ENCODE data around the gene LCN12.

DNA sequence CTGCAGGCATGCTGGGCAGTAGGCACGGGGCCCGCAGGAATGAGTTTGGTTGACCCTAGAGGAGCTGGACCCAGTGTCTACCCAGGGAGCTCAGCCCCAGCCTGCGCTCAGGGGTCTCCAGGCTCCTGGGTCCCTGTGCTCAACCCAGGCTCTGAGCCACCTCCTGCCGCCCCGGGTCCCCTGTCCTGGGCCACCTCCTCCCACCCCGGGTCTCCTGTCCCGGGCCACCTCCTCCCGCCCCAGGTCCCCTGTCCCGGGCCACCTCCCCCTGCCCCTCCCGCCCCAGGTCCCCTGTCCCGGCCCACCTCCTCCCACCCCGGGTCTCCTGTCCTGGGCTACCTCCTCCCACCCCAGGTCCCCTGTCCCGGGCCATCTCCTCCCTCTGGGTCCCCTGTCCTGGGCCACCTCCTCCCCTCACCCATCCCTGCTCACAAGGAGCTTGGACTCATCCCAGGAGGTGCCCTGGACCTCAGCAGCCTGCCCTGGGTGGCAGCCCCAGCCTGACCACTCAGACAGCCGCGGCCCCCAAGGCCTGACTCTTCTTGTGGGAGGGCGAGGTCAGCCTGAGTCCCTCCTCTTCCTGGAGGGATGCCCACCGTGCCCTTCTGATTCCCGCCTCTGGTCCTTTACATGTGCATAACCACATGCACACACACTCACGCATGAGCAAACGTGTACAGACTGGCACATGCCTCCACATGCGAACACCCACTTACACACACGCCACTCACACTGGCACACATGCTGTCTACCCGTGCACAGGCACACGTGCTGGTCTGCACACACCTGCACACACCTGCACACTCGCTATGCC is 2.4 kb downstream of the LCN12 start:
- no peak for TF ChIP-seq CTCF (IDR thresholded peaks at IDR 0.05)
- no peak for TF ChIP-seq POLR2A (IDR thresholded peaks at IDR 0.05)
- TF ChIP-seq POLR2AphosphoS5 (IDR thresholded peaks at IDR 0.05): no peak
- TF ChIP-seq EP300 (IDR thresholded peaks at IDR 0.05): no peak

Measured in gastroesophageal sphincter (tissue), 3 donors.